Panc1 (cell line): Measurements from ENCODE around the gene TEX51. TPM values are rescaled to one million over a fixed set of nuclear protein-coding genes. Genes with fewer than 3 reads are reported as not detected.

ENCODE experiments used
- ATAC-seq: fragments of 200-7000 bp; cut with Tn5 transposase; 2 replicates; pipeline ENCODE4 v1.9.1; 2020; ENCODE audit warnings: mild to moderate bottlenecking, moderate library complexity
- BruUV-seq: library from RNA; stranded (reverse); fragments of 400-500 nt; replicated peaks from 2 replicates; lab custom pipeline; 2021; lab: Mats Ljungman, UMichigan
- CTCF ChIA-PET: fragments of 300-600 bp; sonication (Branson Sonifier 250); formaldehyde crosslinking; loops from one replicate; lab custom pipeline; 2022; ENCODE audit warnings: antibody characterized with exemption; lab: Charles Lee
- POLR2A ChIA-PET: fragments of 300-600 bp; sonication (Branson Sonifier 250); formaldehyde crosslinking; loops from one replicate; lab custom pipeline; 2022; ENCODE audit warnings: antibody characterized with exemption; lab: Charles Lee
- DNase-seq: peaks from one replicate; pipeline ENCODE4 v3.0.0-alpha.2; 2010; ENCODE audit warnings: low read depth, low spot score
- H3K27ac ChIP-seq: 2 replicates; pipeline ENCODE4 v1.5.1; 2011; ENCODE audit warnings: mild to moderate bottlenecking, low read length, inconsistent platforms
- H3K27me3 ChIP-seq: fragments of 200-500 bp; sonication (Bioruptor generic); 2 replicates; pipeline ENCODE4 v1.6.0; 2014; ENCODE audit warnings: low read length, inconsistent platforms; ENCODE audit not compliant: control insufficient read depth, insufficient read depth
- H3K36me3 ChIP-seq: fragments of 200-500 bp; sonication (Bioruptor generic); 2 replicates; pipeline ENCODE4 v1.5.1; 2014; ENCODE audit warnings: inconsistent platforms, mild to moderate bottlenecking, low read length, moderate library complexity; ENCODE audit not compliant: control insufficient read depth, insufficient read depth
- H3K4me1 ChIP-seq: 2 replicates; pipeline ENCODE4 v1.5.1; 2011; ENCODE audit warnings: inconsistent platforms, mild to moderate bottlenecking, low read length, moderate library complexity; ENCODE audit not compliant: control insufficient read depth, insufficient read depth
- H3K4me3 ChIP-seq, 2 experiments: 2 replicates each; pipeline ENCODE4 v1.5.1; 2011 to 2012; ENCODE audit warnings: low read depth in 2 of 2, low read length in 2 of 2, mild to moderate bottlenecking in 2 of 2, inconsistent platforms in 1 of 2, moderate library complexity in 1 of 2
- H3K9me3 ChIP-seq: fragments of 200-500 bp; sonication (Bioruptor generic); 2 replicates; pipeline ENCODE4 v1.5.1; 2014; ENCODE audit warnings: low read depth, mild to moderate bottlenecking, inconsistent platforms, low read length, moderate library complexity; ENCODE audit not compliant: control insufficient read depth, insufficient read depth
- CTCF ChIP-seq: fragments of 450-650 bp; IDR thresholded peaks from 2 replicates; pipeline ENCODE4 v1.5.1; 2017; ENCODE audit warnings: mild to moderate bottlenecking
- POLR2AphosphoS5 ChIP-seq: IDR thresholded peaks from 2 replicates; pipeline ENCODE4 v1.6.1; 2012; ENCODE audit warnings: mild to moderate bottlenecking, low read depth, low read length, moderate library complexity
- REST ChIP-seq, 2 experiments: IDR thresholded peaks; 2 replicates each; pipeline ENCODE4 v1.6.1; 2011 to 2012; ENCODE audit warnings: low read depth in 2 of 2, control low read depth in 1 of 2, low read length in 1 of 2, mild to moderate bottlenecking in 1 of 2, moderate library complexity in 1 of 2; ENCODE audit not compliant: insufficient read depth in 1 of 2
- SIN3A ChIP-seq: IDR thresholded peaks from 2 replicates; pipeline ENCODE4 v1.6.1; 2012; ENCODE audit warnings: low read depth, mild to moderate bottlenecking, low read length, moderate library complexity, borderline replicate concordance; ENCODE audit not compliant: insufficient read depth
- TCF7L2 ChIP-seq: IDR thresholded peaks from 2 replicates; pipeline ENCODE4 v1.6.1; 2011; ENCODE audit warnings: mild to moderate bottlenecking, low read depth, low read length, inconsistent platforms
- in situ Hi-C: cut with HindIII; loops from 2 replicates; pipeline ENCODE4 v1.10.0; 2016; ENCODE audit warnings: low sequenced_read_pairs, low pct_unique_long_range_greater_than_20kb
- intact Hi-C: fragments of 100-400 bp; cut with micrococcal nuclease; formaldehyde crosslinking; loops from one replicate; pipeline ENCODE4 v1.10.0; 2022; ENCODE audit not compliant: unreplicated experiment
- total RNA-seq: library from RNA; stranded (reverse); gene quantifications from one replicate; pipeline ENCODE4 v1.2.1, GENCODE V29; 2021; ENCODE audit not compliant: unreplicated experiment

The TEX51 gene
- total RNA-seq, 1 experiment from 2014 or later: not detected

- ChIA-PET CTCF (no interaction called here), POLR2A (no interaction called here)
- H3K27me3 ChIP-seq: no peaks in the 10 kb centered on the region
Observed at GRCh38 chr2:126881591-126881990, 17.1 kb upstream of the TEX51 start.

GRCh38 chr2:126882181-126882580 lies 16.5 kb upstream of the TEX51 start:
- no peak for DNase-seq
- in situ Hi-C loops: no loop called here
- ChIA-PET POLR2A (no interaction called here), CTCF (no interaction called here)
- H3K27me3 ChIP-seq: no peaks in the 10 kb centered on the region
- no peak for TF ChIP-seq TCF7L2
- TF ChIP-seq REST (IDR thresholded peaks at IDR 0.05; ENCODE audit: insufficient read depth in 1 of 2, low read depth in 2 of 2, low read length in 1 of 2): no peak
- no peak for TF ChIP-seq CTCF
- no peak for TF ChIP-seq POLR2AphosphoS5
- H3K9me3 ChIP-seq: no peaks in the 10 kb centered on the region
- H3K4me3 ChIP-seq: no peak overlapping the region
- no peaks in the 10 kb centered on the region for H3K4me1 ChIP-seq
- no peak for ATAC-seq
- no TSS peak for BruUV-seq
- no peaks in the 10 kb centered on the region for H3K36me3 ChIP-seq
- intact Hi-C loops: no loop called here
- H3K27ac ChIP-seq: no peak overlapping the region

More at GRCh38 chr2:126881591-126881990, 17.1 kb upstream of the TEX51 start:
- TF ChIP-seq TCF7L2: no peak
- no peak for TF ChIP-seq REST (IDR thresholded peaks at IDR 0.05; ENCODE audit: insufficient read depth in 1 of 2, low read depth in 2 of 2, low read length in 1 of 2)
- no peak for TF ChIP-seq SIN3A
- no peak for TF ChIP-seq CTCF
- no peaks in the 10 kb centered on the region for H3K36me3 ChIP-seq
- in situ Hi-C loops: no loop called here
- no peak for DNase-seq
- H3K4me3 ChIP-seq: no peak overlapping the region
- no peaks in the 10 kb centered on the region for H3K9me3 ChIP-seq
- H3K4me1 ChIP-seq: no peaks in the 10 kb centered on the region
- H3K27ac ChIP-seq: no peak overlapping the region
- intact Hi-C loops: no loop called here
- ATAC-seq: no peak
- BruUV-seq: no TSS peak
